MCF 10A (cell line): ENCODE results near the gene PRIMPOL. TPM values are rescaled to one million over a fixed set of nuclear protein-coding genes. Genes with fewer than 3 reads are reported as not detected.

ENCODE experiments used
- BruUV-seq: library from RNA; stranded (reverse); fragments of 400-500 nt; replicated peaks from 2 replicates; lab custom pipeline; 2021; lab: Mats Ljungman, UMichigan
- CTCF ChIA-PET: fragments of 300-600 bp; sonication (Branson Sonifier 250); formaldehyde crosslinking; extraction: SDS; loops from one replicate; lab custom pipeline; 2021; ENCODE audit warnings: antibody characterized with exemption, inconsistent platforms; lab: Yijun Ruan, JAX
- POLR2A ChIA-PET: fragments of 300-600, 350-650 bp; sonication (Branson Sonifier 250); formaldehyde crosslinking; extraction: SDS; loops from one replicate; lab custom pipeline; 2020; ENCODE audit warnings: antibody characterized with exemption, inconsistent platforms; lab: Yijun Ruan, JAX
- DNase-seq: peaks from one replicate; pipeline ENCODE4 v3.0.0-alpha.2; 2018; ENCODE audit not compliant: unreplicated experiment
- H3K27ac Mint-ChIP-seq: one replicate; pipeline ENCODE4 v1.8.0; 2022; ENCODE audit warnings: mild to moderate bottlenecking, low read depth, mixed read lengths; ENCODE audit not compliant: unreplicated experiment
- H3K27me3 Mint-ChIP-seq: one replicate; pipeline ENCODE4 v1.8.0; 2022; ENCODE audit warnings: mixed read lengths; ENCODE audit not compliant: insufficient read depth, unreplicated experiment
- H3K36me3 Mint-ChIP-seq: one replicate; pipeline ENCODE4 v1.8.0; 2022; ENCODE audit warnings: mild to moderate bottlenecking, moderate library complexity, mixed read lengths; ENCODE audit not compliant: insufficient read depth, unreplicated experiment
- H3K4me1 Mint-ChIP-seq: one replicate; pipeline ENCODE4 v1.8.0; 2022; ENCODE audit warnings: mixed read lengths; ENCODE audit not compliant: insufficient read depth, unreplicated experiment
- H3K4me3 Mint-ChIP-seq: one replicate; pipeline ENCODE4 v1.8.0; 2022; ENCODE audit warnings: mild to moderate bottlenecking, moderate library complexity, mixed read lengths; ENCODE audit not compliant: unreplicated experiment
- H3K9me3 Mint-ChIP-seq: one replicate; pipeline ENCODE4 v1.8.0; 2022; ENCODE audit warnings: mixed read lengths; ENCODE audit not compliant: unreplicated experiment
- CTCF ChIP-seq: fragments of 200-600 bp; IDR thresholded peaks from one replicate; pipeline ENCODE4 v1.8.0; 2022; ENCODE audit warnings: antibody characterized with exemption, mild to moderate bottlenecking; ENCODE audit not compliant: unreplicated experiment
- intact Hi-C: fragments of 100-400 bp; cut with micrococcal nuclease; formaldehyde crosslinking; loops from 2 replicates; pipeline ENCODE4 v1.14.1; 2022
- total RNA-seq: library from RNA; stranded (reverse); gene quantifications from 2 replicates; pipeline ENCODE4 v1.2.3, GENCODE V29; 2022

PRIMPOL gene
- total RNA-seq, 1 experiment from 2014 or later: 19.2 TPM

- Mint-ChIP-seq H3K4me3 (no peak overlapping the region), H3K36me3 (peaks cover 43% of the 10 kb centered on the region), H3K27ac (peak overlapping the region; percentile 36), H3K27me3 (no peaks in the 10 kb centered on the region), H3K4me1 (no peaks in the 10 kb centered on the region), H3K9me3 (no peaks in the 10 kb centered on the region)
- no TSS peak for BruUV-seq
- DNase-seq: no peak
- POLR2A ChIA-PET: no interaction called here
- no peak for TF ChIP-seq CTCF
- intact Hi-C loops: no loop called here
- CTCF ChIA-PET: no interaction called here
Measured at GRCh38 chr4:184674011-184674410, 24.5 kb downstream of the PRIMPOL start.

GRCh38 chr4:184675018-184675417 lies 25.5 kb downstream of the PRIMPOL start:
- no peak for DNase-seq
- H3K4me1 Mint-ChIP-seq: no peaks in the 10 kb centered on the region
- no TSS peak for BruUV-seq
- H3K4me3 Mint-ChIP-seq: no peak overlapping the region
- ChIA-PET CTCF (no interaction called here), POLR2A (no interaction called here)
- intact Hi-C loops: no loop called here
- H3K9me3 Mint-ChIP-seq: no peaks in the 10 kb centered on the region
- no peaks in the 10 kb centered on the region for H3K27me3 Mint-ChIP-seq
- no peak overlapping the region for H3K27ac Mint-ChIP-seq
- H3K36me3 Mint-ChIP-seq: peaks cover 36% of the 10 kb centered on the region
- no peak for TF ChIP-seq CTCF

GRCh38 chr4:184675821-184676492 lies 26.4 kb downstream of the PRIMPOL start:
- no peak overlapping the region for H3K27ac Mint-ChIP-seq
- H3K4me1 Mint-ChIP-seq: peaks cover 6% of the 10 kb centered on the region
- POLR2A ChIA-PET: no interaction called here

GRCh38 chr4:184680698-184681097 lies 31.2 kb downstream of the PRIMPOL start:
- Mint-ChIP-seq H3K27ac (peak overlapping the region; percentile 74), H3K9me3 (no peaks in the 10 kb centered on the region), H3K36me3 (peaks cover 16% of the 10 kb centered on the region), H3K4me3 (peak overlapping the region; percentile 21), H3K4me1 (peaks cover 19% of the 10 kb centered on the region), H3K27me3 (no peaks in the 10 kb centered on the region)
- intact Hi-C loops: no loop called here
- CTCF ChIA-PET: no interaction called here
- TF ChIP-seq CTCF: no peak
- POLR2A ChIA-PET: interaction anchor here (0.6 to 1.0 kb wide), 3 partner anchors 9 to 53 kb away, joined by 3 to 4 read pairs (median 4); partner anchors contain the start of gene CENPU
- DNase-seq: peak; percentile 67
- BruUV-seq: no TSS peak

More at GRCh38 chr4:184675821-184676492, 26.4 kb downstream of the PRIMPOL start:
- no peak for TF ChIP-seq CTCF
- CTCF ChIA-PET: no interaction called here
- Mint-ChIP-seq H3K9me3 (no peaks in the 10 kb centered on the region), H3K36me3 (peaks cover 38% of the 10 kb centered on the region), H3K27me3 (no peaks in the 10 kb centered on the region), H3K4me3 (no peak overlapping the region)
- no TSS peak for BruUV-seq
- no peak for DNase-seq
- intact Hi-C loops: no loop called here
